Measurements from ENCODE around the gene MORN4.
A peak's percentile ranks its signal among the peaks of the same experiment; 100 is the strongest.
"Not testable (repeated sequence)": the region's sequence is repeated elsewhere in the genome, so short reads cannot be mapped to it uniquely, and the experiment has no call there.

The MORN4 gene

GRCh38 chr10:97656777-97657176 lies 23.5 kb upstream of the MORN4 start:
- TF ChIP-seq, protein P1, sequence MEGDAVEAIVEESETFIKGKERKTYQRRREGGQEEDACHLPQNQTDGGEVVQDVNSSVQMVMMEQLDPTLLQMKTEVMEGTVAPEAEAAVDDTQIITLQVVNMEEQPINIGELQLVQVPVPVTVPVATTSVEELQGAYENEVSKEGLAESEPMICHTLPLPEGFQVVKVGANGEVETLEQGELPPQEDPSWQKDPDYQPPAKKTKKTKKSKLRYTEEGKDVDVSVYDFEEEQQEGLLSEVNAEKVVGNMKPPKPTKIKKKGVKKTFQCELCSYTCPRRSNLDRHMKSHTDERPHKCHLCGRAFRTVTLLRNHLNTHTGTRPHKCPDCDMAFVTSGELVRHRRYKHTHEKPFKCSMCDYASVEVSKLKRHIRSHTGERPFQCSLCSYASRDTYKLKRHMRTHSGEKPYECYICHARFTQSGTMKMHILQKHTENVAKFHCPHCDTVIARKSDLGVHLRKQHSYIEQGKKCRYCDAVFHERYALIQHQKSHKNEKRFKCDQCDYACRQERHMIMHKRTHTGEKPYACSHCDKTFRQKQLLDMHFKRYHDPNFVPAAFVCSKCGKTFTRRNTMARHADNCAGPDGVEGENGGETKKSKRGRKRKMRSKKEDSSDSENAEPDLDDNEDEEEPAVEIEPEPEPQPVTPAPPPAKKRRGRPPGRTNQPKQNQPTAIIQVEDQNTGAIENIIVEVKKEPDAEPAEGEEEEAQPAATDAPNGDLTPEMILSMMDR (IDR thresholded peaks at IDR 0.05; ENCODE audit: control extremely low read depth, extremely low read depth, low read depth, missing control alignments): no peak
- CTCF ChIA-PET: interaction anchor here (1.6 kb wide), 1 partner anchor 27 kb away, joined by 4 read pairs; no protein-coding TSS in a partner anchor
- POLR2A ChIA-PET: interaction anchor here (0.7 kb wide), 1 partner anchor 27 kb away, joined by 4 read pairs; no protein-coding TSS in a partner anchor
- no peak for DNase-seq (ENCODE audit: extremely low spot score)

DNA sequence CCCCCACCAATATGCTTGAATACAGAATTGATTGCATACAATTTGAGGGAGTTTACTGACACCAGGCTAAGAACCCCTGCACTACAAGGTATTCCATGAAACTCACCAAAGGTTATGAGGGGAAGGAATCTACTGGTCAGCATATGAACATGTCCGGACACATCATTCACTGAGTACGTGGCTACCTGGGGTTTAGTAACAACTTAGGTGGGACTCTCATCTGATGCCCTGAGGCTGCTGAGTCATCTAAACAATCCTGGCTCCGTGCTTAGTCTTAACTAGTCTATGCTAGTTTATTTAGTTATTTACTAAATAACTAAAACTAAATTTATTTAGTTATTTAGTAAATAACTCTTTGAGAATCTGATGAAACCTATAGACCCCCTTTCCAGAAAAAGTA lies 18.5 kb upstream of the MORN4 start:
- ChIA-PET POLR2A (no interaction called here), CTCF (no interaction called here)
- no peak for DNase-seq (ENCODE audit: extremely low spot score)
- TF ChIP-seq, protein P1 (IDR thresholded peaks at IDR 0.05; ENCODE audit: control extremely low read depth, extremely low read depth, low read depth, missing control alignments): no peak

DNA sequence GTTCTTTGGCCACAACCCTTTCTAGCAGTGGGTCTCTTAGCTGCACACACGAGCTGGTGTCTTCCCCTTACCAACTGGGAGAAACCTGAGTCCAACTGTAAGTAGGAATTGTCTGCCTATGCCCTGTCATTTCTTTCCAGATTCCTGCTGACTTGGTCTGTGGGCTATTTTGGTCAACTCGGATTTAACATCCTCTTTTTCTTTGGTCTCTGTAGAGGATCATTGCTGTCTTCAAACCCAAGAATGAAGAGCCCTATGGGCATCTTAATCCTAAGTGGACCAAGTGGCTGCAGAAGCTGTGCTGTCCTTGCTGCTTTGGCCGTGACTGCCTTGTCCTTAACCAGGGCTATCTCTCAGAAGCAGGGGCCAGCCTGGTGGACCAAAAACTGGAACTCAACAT lies 17.4 kb upstream of the MORN4 start:
- POLR2A ChIA-PET: no interaction called here
- TF ChIP-seq, protein P1 (IDR thresholded peaks at IDR 0.05; ENCODE audit: control extremely low read depth, extremely low read depth, low read depth, missing control alignments): no peak
- CTCF ChIA-PET: interaction anchor here (1.5 kb wide), 1 partner anchor 9 kb away, joined by 5 read pairs; no protein-coding TSS in a partner anchor

GRCh38 chr10:97649405-97649750 lies 16.1 kb upstream of the MORN4 start:
- POLR2A ChIA-PET: interaction anchor here (1.1 kb wide), 1 partner anchor 38 kb away, joined by 3 read pairs; the partner anchor contains the start of gene AVPI1
- DNase-seq (ENCODE audit: extremely low spot score): not testable (repeated sequence)
- CTCF ChIA-PET: interaction anchor here (1.1 kb wide), 1 partner anchor 81 kb away, joined by 3 read pairs; no protein-coding TSS in a partner anchor

More for the DNA sequence above, 17.4 kb upstream of the MORN4 start:
- no peak for DNase-seq (ENCODE audit: extremely low spot score)

GRCh38 chr10:97648562-97649404 lies 15.5 kb upstream of the MORN4 start:
- TF ChIP-seq, protein P1 (IDR thresholded peaks at IDR 0.05; ENCODE audit: control extremely low read depth, extremely low read depth, low read depth, missing control alignments): no peak
- CTCF ChIA-PET: interaction anchor here (1.1 to 1.2 kb wide), 2 partner anchors 53 to 81 kb away, joined by 3 to 4 read pairs; no protein-coding TSS in a partner anchor
- POLR2A ChIA-PET: interaction anchor here (1.1 kb wide), 1 partner anchor 38 kb away, joined by 3 read pairs; the partner anchor contains the start of gene AVPI1
- peak; percentile 71 for DNase-seq (ENCODE audit: extremely low spot score)

DNA sequence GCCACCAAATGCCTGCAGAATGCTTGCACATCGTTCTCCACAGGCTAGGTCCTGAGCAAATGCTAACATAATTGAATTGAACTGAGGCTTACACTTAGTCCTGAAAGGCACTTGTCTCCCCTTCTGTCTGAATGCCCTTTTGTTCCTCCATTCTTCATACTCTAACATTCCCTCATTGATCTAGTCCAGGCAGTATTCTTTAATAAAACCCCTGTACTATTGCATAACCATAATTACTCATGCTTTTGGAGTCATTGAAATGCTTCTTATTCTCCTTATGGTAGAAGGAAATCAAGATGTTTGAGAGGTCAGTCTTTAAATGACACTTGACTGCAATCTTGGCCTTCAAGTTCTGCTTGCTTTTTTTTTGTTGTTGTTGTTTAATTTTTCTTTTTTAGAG lies 14.3 kb upstream of the MORN4 start:
- ChIA-PET POLR2A (no interaction called here), CTCF (interaction anchor here (0.6 to 1.3 kb wide), 2 partner anchors 30 to 183 kb away, joined by 3 read pairs; no protein-coding TSS in a partner anchor)
- no peak for DNase-seq (ENCODE audit: extremely low spot score)
- TF ChIP-seq, protein P1 (IDR thresholded peaks at IDR 0.05; ENCODE audit: control extremely low read depth, extremely low read depth, low read depth, missing control alignments): no peak

DNA sequence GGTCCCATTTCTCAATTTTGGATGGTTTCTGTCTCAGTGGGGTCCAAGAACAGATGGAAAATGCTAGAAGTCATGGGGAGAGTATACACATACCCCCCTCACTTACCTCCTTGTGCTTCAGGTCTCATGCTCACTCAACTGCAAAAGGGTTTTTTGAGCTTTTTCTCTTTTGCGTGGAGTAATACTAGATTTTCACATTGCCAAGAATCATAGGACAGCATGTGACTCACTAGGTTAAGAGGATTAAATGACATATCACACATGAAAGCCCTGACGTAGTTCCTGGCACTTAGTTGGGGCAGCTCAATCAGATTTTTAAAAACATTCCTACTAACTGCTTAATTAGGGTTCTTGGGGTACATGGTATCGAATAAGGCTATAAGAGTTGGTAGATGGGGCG lies 11.6 kb upstream of the MORN4 start:
- CTCF ChIA-PET: interaction anchor here (0.7 to 1.1 kb wide), 2 partner anchors 9 to 18 kb away, joined by 3 read pairs; no protein-coding TSS in a partner anchor
- POLR2A ChIA-PET: no interaction called here
- TF ChIP-seq, protein P1 (IDR thresholded peaks at IDR 0.05; ENCODE audit: control extremely low read depth, extremely low read depth, low read depth, missing control alignments): no peak
- no peak for DNase-seq (ENCODE audit: extremely low spot score)

Measured in GM10248 (cell line).